GM23338 (cell line): ENCODE measurements around the gene NOS2. TPM values are rescaled to one million over a fixed set of nuclear protein-coding genes. Genes with fewer than 3 reads are reported as not detected.

Experiments used
- ATAC-seq: fragments of 200-7000 bp; cut with Tn5 transposase; 3 replicates; pipeline ENCODE4 v1.9.1; 2020
- DNase-seq: peaks from one replicate; pipeline ENCODE4 v3.0.0-alpha.2; 2015; ENCODE audit warnings: low spot score
- H2AFZ ChIP-seq: fragments of 200-600 bp; sonication (generic); 2 replicates; pipeline ENCODE4 v1.8.0; 2016; ENCODE audit warnings: antibody characterized with exemption, mild to moderate bottlenecking, moderate library complexity
- H3F3A ChIP-seq: fragments of 200-600 bp; sonication (generic); replicated peaks from 2 replicates; pipeline ENCODE4 v1.8.0; 2017; ENCODE audit warnings: antibody characterized with exemption, mixed run types, low read depth
- H3K27ac ChIP-seq: fragments of 200-600 bp; sonication (generic); 2 replicates; pipeline ENCODE4 v1.6.1; 2016; ENCODE audit warnings: low read depth
- H3K27me3 ChIP-seq: fragments of 200-600 bp; sonication (generic); 2 replicates; pipeline ENCODE4 v1.8.0; 2016; ENCODE audit warnings: mild to moderate bottlenecking, mixed run types, moderate library complexity; ENCODE audit not compliant: insufficient read depth
- H3K36me3 ChIP-seq: fragments of 200-600 bp; sonication (generic); 2 replicates; pipeline ENCODE4 v1.8.0; 2016; ENCODE audit warnings: mild to moderate bottlenecking; ENCODE audit not compliant: insufficient read depth
- H3K4me1 ChIP-seq: fragments of 200-600 bp; sonication (generic); 2 replicates; pipeline ENCODE4 v1.8.0; 2016; ENCODE audit warnings: mild to moderate bottlenecking, moderate library complexity; ENCODE audit not compliant: insufficient read depth
- H3K4me2 ChIP-seq: fragments of 200-600 bp; sonication (generic); 2 replicates; pipeline ENCODE4 v1.7.1; 2017; ENCODE audit warnings: mixed run types
- H3K4me3 ChIP-seq: fragments of 200-600 bp; sonication (generic); 2 replicates; pipeline ENCODE4 v1.6.1; 2016; ENCODE audit warnings: mixed run types
- H3K79me2 ChIP-seq: fragments of 200-600 bp; sonication (generic); replicated peaks from 2 replicates; pipeline ENCODE4 v1.8.0; 2017; ENCODE audit warnings: mild to moderate bottlenecking; ENCODE audit not compliant: insufficient read depth
- H3K9me2 ChIP-seq: fragments of 200-600 bp; sonication (generic); 2 replicates; pipeline ENCODE4 v1.8.0; 2017; ENCODE audit not compliant: insufficient read depth
- H4K20me1 ChIP-seq: fragments of 200-600 bp; sonication (generic); replicated peaks from 2 replicates; pipeline ENCODE4 v1.8.0; 2017; ENCODE audit warnings: mild to moderate bottlenecking; ENCODE audit not compliant: insufficient read depth
- H3K27ac Mint-ChIP-seq: 2 replicates; pipeline ENCODE4 v1.8.0; 2020; ENCODE audit warnings: inconsistent platforms, mild to moderate bottlenecking, moderate library complexity, mixed read lengths
- H3K27me3 Mint-ChIP-seq: 3 replicates; pipeline ENCODE4 v1.8.0; 2022; ENCODE audit warnings: low read depth, mild to moderate bottlenecking, moderate library complexity, mixed read lengths, inconsistent platforms; ENCODE audit not compliant: insufficient read depth, poor library complexity
- H3K36me3 Mint-ChIP-seq: 3 replicates; pipeline ENCODE4 v1.8.0; 2021; ENCODE audit warnings: low read depth, mild to moderate bottlenecking, inconsistent platforms, moderate library complexity, mixed read lengths
- H3K4me1 Mint-ChIP-seq: 3 replicates; pipeline ENCODE4 v1.8.0; 2020; ENCODE audit warnings: mild to moderate bottlenecking, inconsistent platforms, mixed read lengths
- H3K4me3 Mint-ChIP-seq: 3 replicates; pipeline ENCODE4 v1.8.0; 2021; ENCODE audit warnings: moderate library complexity, mild to moderate bottlenecking, inconsistent platforms, mixed read lengths
- H3K9me3 Mint-ChIP-seq: 3 replicates; pipeline ENCODE4 v1.8.0; 2020; ENCODE audit warnings: moderate library complexity, mild to moderate bottlenecking, inconsistent platforms, mixed read lengths
- CREB1 ChIP-seq: fragments of 250-450 bp; sonication (Bioruptor Pico); IDR thresholded peaks from 2 replicates; pipeline ENCODE4 v1.5.0; 2020; ENCODE audit warnings: low read depth, mild to moderate bottlenecking, moderate library complexity
- EZH2 ChIP-seq: fragments of 200-600 bp; sonication (generic); IDR thresholded peaks from one replicate; pipeline ENCODE4 v1.8.0; 2017; ENCODE audit warnings: antibody characterized with exemption, mild to moderate bottlenecking, low read depth; ENCODE audit not compliant: unreplicated experiment
- EZH2phosphoT487 ChIP-seq: fragments of 200-600 bp; sonication (generic); IDR thresholded peaks from one replicate; pipeline ENCODE4 v1.8.1; 2018; ENCODE audit warnings: antibody characterized with exemption; ENCODE audit not compliant: unreplicated experiment
- JUNB ChIP-seq: IDR thresholded peaks from one replicate; pipeline ENCODE4 v1.6.1; 2016; ENCODE audit warnings: antibody characterized with exemption; ENCODE audit not compliant: unreplicated experiment
- NANOG ChIP-seq: IDR thresholded peaks from 2 replicates; pipeline ENCODE4 v1.6.1; 2016; ENCODE audit warnings: antibody characterized with exemption, borderline replicate concordance
- POLR2AphosphoS5 ChIP-seq: IDR thresholded peaks from 2 replicates; pipeline ENCODE4 v1.6.1; 2016; ENCODE audit warnings: antibody characterized with exemption, low read depth
- STAT1 ChIP-seq: IDR thresholded peaks from one replicate; pipeline ENCODE4 v1.6.1; 2016; ENCODE audit warnings: antibody characterized with exemption; ENCODE audit not compliant: unreplicated experiment
- ZNF114 ChIP-seq: fragments of 250-450 bp; sonication (Bioruptor Pico); IDR thresholded peaks from 2 replicates; pipeline ENCODE4 v1.5.0; 2020; ENCODE audit warnings: mild to moderate bottlenecking, moderate library complexity
- ZNF331 ChIP-seq: fragments of 250-450 bp; sonication (Bioruptor Pico); IDR thresholded peaks from 2 replicates; pipeline ENCODE4 v1.5.0; 2020; ENCODE audit warnings: low read depth, mild to moderate bottlenecking, moderate library complexity
- polyA plus RNA-seq: library from polyadenylated mRNA; unstranded; fragments of >200 nt; fragmentation: Nextera tagmentation; extraction: Ambion mirVana; gene quantifications from 2 replicates; pipeline ENCODE4 v1.2.1, GENCODE V29; 2016
- total RNA-seq: library from RNA; depleted of rRNA; stranded (reverse); fragments of >200 nt; shearing (Covaris generic); gene quantifications from 2 replicates; pipeline ENCODE4 v1.2.3, GENCODE V29; 2014
- TF ChIP-seq, protein P1 (sequence below): IDR thresholded peaks from 2 replicates; pipeline ENCODE4 v1.6.1; 2016; ENCODE audit warnings: antibody characterized with exemption
- TF ChIP-seq, protein P2 (sequence below), 2 experiments: fragments of 200-600 bp in 1 of 2; sonication (generic) in 1 of 2; conservative IDR thresholded peaks; 2 replicates each; pipeline versions ENCODE4 v1.5.1 to v1.6.1; 2016 to 2017; ENCODE audit warnings: antibody characterized with exemption in 2 of 2, low read depth in 2 of 2, mild to moderate bottlenecking in 2 of 2, moderate library complexity in 1 of 2
- TF ChIP-seq, protein P3 (sequence below): fragments of 250-450 bp; sonication (Bioruptor Pico); IDR thresholded peaks from 2 replicates; pipeline ENCODE4 v1.5.0; 2020; ENCODE audit warnings: mild to moderate bottlenecking, moderate library complexity
- TF ChIP-seq, protein P4 (sequence below): IDR thresholded peaks from one replicate; pipeline ENCODE4 v1.6.1; 2018; ENCODE audit warnings: antibody characterized with exemption; ENCODE audit not compliant: unreplicated experiment

NOS2 gene
- total and polyA plus RNA-seq, 2 experiments from 2014 or later, result 0.44 to 2.7 TPM

DNA sequence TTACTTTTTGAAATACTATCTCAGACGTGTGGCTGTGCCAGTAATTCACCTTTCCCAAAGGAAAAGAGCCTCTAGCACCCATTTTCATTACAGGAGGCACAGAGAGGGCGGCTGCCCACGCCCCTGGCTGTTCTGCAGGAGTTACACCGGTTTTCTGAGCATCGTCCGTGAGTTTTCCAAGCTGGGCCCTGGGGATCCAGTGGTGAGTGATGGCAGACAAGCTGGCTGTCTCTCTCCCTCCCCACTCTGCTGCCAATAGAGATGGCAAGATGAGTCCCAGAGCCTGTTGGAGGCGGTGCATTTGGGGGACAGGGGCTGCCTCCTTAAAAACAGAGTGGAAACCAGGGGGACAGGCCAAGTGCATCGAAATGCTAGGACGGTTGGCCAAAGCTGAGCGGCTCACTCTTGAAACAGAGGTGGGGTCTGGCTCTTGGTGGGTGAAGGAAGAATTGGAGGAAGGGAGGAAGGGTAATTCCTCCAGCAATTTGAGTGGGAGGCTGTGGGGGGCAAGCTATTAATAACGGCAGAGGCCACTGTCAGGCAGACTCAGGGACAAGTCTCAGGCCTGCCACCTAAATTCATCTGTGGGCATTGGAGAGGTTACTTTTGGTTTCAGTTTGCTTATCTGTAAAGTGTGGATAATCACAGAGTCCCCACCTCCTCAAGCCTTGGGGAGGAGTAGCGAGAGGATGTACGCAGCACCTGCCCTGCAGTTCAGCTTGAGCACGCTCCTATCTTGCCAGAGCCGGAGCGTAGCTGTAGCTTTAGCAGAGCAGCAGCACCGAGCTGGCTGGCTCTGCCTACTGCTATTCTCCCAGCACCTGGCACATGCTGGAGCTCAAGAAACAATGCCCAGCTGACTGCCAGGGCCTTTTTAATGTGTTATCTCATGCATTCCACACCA lies 7.5 kb upstream of the NOS2 start:
- TF ChIP-seq POLR2AphosphoS5 (no peak), EZH2phosphoT487 (no peak), ZNF331 (CRISPR knock-in tag) (no peak), STAT1 (no peak), CREB1 (CRISPR knock-in tag) (no peak), ZNF114 (CRISPR knock-in tag) (no peak), NANOG (no peak), EZH2 (no peak), JUNB (no peak)
- TF ChIP-seq, protein P1, sequence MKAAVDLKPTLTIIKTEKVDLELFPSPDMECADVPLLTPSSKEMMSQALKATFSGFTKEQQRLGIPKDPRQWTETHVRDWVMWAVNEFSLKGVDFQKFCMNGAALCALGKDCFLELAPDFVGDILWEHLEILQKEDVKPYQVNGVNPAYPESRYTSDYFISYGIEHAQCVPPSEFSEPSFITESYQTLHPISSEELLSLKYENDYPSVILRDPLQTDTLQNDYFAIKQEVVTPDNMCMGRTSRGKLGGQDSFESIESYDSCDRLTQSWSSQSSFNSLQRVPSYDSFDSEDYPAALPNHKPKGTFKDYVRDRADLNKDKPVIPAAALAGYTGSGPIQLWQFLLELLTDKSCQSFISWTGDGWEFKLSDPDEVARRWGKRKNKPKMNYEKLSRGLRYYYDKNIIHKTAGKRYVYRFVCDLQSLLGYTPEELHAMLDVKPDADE, result no peak
- TF ChIP-seq, protein P2, sequence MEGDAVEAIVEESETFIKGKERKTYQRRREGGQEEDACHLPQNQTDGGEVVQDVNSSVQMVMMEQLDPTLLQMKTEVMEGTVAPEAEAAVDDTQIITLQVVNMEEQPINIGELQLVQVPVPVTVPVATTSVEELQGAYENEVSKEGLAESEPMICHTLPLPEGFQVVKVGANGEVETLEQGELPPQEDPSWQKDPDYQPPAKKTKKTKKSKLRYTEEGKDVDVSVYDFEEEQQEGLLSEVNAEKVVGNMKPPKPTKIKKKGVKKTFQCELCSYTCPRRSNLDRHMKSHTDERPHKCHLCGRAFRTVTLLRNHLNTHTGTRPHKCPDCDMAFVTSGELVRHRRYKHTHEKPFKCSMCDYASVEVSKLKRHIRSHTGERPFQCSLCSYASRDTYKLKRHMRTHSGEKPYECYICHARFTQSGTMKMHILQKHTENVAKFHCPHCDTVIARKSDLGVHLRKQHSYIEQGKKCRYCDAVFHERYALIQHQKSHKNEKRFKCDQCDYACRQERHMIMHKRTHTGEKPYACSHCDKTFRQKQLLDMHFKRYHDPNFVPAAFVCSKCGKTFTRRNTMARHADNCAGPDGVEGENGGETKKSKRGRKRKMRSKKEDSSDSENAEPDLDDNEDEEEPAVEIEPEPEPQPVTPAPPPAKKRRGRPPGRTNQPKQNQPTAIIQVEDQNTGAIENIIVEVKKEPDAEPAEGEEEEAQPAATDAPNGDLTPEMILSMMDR (conservative IDR thresholded peaks at IDR 0.05; ENCODE audit: low read depth in 2 of 2), result no peak
- TF ChIP-seq, protein P3, sequence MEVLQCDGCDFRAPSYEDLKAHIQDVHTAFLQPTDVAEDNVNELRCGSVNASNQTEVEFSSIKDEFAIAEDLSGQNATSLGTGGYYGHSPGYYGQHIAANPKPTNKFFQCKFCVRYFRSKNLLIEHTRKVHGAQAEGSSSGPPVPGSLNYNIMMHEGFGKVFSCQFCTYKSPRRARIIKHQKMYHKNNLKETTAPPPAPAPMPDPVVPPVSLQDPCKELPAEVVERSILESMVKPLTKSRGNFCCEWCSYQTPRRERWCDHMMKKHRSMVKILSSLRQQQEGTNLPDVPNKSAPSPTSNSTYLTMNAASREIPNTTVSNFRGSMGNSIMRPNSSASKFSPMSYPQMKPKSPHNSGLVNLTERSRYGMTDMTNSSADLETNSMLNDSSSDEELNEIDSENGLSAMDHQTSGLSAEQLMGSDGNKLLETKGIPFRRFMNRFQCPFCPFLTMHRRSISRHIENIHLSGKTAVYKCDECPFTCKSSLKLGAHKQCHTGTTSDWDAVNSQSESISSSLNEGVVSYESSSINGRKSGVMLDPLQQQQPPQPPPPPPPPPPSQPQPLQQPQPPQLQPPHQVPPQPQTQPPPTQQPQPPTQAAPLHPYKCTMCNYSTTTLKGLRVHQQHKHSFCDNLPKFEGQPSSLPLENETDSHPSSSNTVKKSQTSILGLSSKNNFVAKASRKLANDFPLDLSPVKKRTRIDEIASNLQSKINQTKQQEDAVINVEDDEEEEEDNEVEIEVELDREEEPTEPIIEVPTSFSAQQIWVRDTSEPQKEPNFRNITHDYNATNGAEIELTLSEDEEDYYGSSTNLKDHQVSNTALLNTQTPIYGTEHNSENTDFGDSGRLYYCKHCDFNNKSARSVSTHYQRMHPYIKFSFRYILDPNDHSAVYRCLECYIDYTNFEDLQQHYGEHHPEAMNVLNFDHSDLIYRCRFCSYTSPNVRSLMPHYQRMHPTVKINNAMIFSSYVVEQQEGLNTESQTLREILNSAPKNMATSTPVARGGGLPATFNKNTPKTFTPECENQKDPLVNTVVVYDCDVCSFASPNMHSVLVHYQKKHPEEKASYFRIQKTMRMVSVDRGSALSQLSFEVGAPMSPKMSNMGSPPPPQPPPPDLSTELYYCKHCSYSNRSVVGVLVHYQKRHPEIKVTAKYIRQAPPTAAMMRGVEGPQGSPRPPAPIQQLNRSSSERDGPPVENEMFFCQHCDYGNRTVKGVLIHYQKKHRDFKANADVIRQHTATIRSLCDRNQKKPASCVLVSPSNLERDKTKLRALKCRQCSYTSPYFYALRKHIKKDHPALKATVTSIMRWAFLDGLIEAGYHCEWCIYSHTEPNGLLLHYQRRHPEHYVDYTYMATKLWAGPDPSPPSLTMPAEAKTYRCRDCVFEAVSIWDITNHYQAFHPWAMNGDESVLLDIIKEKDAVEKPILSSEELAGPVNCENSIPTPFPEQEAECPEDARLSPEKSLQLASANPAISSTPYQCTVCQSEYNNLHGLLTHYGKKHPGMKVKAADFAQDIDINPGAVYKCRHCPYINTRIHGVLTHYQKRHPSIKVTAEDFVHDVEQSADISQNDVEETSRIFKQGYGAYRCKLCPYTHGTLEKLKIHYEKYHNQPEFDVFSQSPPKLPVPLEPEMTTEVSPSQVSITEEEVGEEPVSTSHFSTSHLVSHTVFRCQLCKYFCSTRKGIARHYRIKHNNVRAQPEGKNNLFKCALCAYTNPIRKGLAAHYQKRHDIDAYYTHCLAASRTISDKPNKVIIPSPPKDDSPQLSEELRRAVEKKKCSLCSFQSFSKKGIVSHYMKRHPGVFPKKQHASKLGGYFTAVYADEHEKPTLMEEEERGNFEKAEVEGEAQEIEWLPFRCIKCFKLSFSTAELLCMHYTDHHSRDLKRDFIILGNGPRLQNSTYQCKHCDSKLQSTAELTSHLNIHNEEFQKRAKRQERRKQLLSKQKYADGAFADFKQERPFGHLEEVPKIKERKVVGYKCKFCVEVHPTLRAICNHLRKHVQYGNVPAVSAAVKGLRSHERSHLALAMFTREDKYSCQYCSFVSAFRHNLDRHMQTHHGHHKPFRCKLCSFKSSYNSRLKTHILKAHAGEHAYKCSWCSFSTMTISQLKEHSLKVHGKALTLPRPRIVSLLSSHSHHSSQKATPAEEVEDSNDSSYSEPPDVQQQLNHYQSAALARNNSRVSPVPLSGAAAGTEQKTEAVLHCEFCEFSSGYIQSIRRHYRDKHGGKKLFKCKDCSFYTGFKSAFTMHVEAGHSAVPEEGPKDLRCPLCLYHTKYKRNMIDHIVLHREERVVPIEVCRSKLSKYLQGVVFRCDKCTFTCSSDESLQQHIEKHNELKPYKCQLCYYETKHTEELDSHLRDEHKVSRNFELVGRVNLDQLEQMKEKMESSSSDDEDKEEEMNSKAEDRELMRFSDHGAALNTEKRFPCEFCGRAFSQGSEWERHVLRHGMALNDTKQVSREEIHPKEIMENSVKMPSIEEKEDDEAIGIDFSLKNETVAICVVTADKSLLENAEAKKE (CRISPR knock-in tag), result no peak
- TF ChIP-seq, protein P4, sequence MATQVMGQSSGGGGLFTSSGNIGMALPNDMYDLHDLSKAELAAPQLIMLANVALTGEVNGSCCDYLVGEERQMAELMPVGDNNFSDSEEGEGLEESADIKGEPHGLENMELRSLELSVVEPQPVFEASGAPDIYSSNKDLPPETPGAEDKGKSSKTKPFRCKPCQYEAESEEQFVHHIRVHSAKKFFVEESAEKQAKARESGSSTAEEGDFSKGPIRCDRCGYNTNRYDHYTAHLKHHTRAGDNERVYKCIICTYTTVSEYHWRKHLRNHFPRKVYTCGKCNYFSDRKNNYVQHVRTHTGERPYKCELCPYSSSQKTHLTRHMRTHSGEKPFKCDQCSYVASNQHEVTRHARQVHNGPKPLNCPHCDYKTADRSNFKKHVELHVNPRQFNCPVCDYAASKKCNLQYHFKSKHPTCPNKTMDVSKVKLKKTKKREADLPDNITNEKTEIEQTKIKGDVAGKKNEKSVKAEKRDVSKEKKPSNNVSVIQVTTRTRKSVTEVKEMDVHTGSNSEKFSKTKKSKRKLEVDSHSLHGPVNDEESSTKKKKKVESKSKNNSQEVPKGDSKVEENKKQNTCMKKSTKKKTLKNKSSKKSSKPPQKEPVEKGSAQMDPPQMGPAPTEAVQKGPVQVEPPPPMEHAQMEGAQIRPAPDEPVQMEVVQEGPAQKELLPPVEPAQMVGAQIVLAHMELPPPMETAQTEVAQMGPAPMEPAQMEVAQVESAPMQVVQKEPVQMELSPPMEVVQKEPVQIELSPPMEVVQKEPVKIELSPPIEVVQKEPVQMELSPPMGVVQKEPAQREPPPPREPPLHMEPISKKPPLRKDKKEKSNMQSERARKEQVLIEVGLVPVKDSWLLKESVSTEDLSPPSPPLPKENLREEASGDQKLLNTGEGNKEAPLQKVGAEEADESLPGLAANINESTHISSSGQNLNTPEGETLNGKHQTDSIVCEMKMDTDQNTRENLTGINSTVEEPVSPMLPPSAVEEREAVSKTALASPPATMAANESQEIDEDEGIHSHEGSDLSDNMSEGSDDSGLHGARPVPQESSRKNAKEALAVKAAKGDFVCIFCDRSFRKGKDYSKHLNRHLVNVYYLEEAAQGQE, result no peak
- Mint-ChIP-seq H3K36me3 (no peaks in the 10 kb centered on the region), H3K4me3 (no peak overlapping the region), H3K27ac (no peak overlapping the region), H3K9me3 (peaks cover 11% of the 10 kb centered on the region; the same call in 2 of the 3 replicates), H3K27me3 (peaks cover 15% of the 10 kb centered on the region), H3K4me1 (peaks cover 24% of the 10 kb centered on the region)
- ATAC-seq (no peak), DNase-seq (no peak)
- Histone ChIP-seq H3K27ac (no peak overlapping the region), H3K9me2 (peaks cover 4% of the 10 kb centered on the region; the same call in 1 of the 2 replicates), H3K36me3 (no peaks in the 10 kb centered on the region), H3K4me3 (no peak overlapping the region), H3K4me2 (no peak overlapping the region), H3K79me2 (no peaks in the 10 kb centered on the region), H2AFZ (peak overlapping the region; percentile 66; the same call in 1 of the 2 replicates), H3K4me1 (no peaks in the 10 kb centered on the region; the same call in 1 of the 2 replicates), H4K20me1 (no peaks in the 10 kb centered on the region), H3F3A (no peaks in the 10 kb centered on the region), H3K27me3 (no peaks in the 10 kb centered on the region)
